Right lobe of liver (tissue), 4 donors: ENCODE data around the gene SDHA.

Source experiments
- CTCF ChIP-seq, 4 donors: fragments of 200-600 bp in 3 of 4; fragments of 450-650 bp in 1 of 4; IDR thresholded peaks; one replicate each; pipeline versions ENCODE4 v1.5.1 to v1.8.0; 2016 to 2022; ENCODE audit warnings: antibody characterized with exemption in 4 of 4, mild to moderate bottlenecking in 2 of 4
- POLR2A ChIP-seq: fragments of 450-650 bp; IDR thresholded peaks from one replicate; pipeline ENCODE4 v1.6.1; 2017; ENCODE audit warnings: antibody characterized with exemption, mild to moderate bottlenecking
- donor health status: DM: no; HTN: no; CAD: no.
- donor health status: DM: no; HTN: no; CAD: no.
- donor health status: DM: no; HTN: yes; CAD: no.

- TF ChIP-seq CTCF (IDR thresholded peaks at IDR 0.05) (no peak), POLR2A (no peak)
These were observed 30.3 kb upstream of the SDHA start for GRCh38 chr5:187617-188451.
